Endodermal cell (in vitro differentiated cells): ENCODE results near the gene GCAT. TPM values are rescaled to one million over a fixed set of nuclear protein-coding genes. Genes with fewer than 3 reads are reported as not detected.

Source experiments
- DNase-seq: peaks from one replicate; pipeline ENCODE4 v3.0.0-alpha.2; 2017
- H3K27ac ChIP-seq: 2 replicates; pipeline ENCODE4 v1.5.1; 2013; ENCODE audit warnings: mild to moderate bottlenecking, low read depth, low read length, moderate library complexity
- H3K27me3 ChIP-seq: 2 replicates; pipeline ENCODE4 v1.6.1; 2013; ENCODE audit warnings: mild to moderate bottlenecking, low read length, moderate library complexity; ENCODE audit not compliant: insufficient read depth, control insufficient read depth, poor library complexity, severe bottlenecking
- H3K36me3 ChIP-seq: 2 replicates; pipeline ENCODE4 v1.7.0; 2013; ENCODE audit warnings: mild to moderate bottlenecking, low read length, moderate library complexity; ENCODE audit not compliant: control insufficient read depth, insufficient read depth
- H3K4me1 ChIP-seq: one replicate; pipeline ENCODE4 v1.7.0; 2013; ENCODE audit warnings: low read length; ENCODE audit not compliant: control insufficient read depth, insufficient read depth
- H3K4me3 ChIP-seq: 2 replicates; pipeline ENCODE4 v1.5.1; 2013; ENCODE audit warnings: mild to moderate bottlenecking, low read length, moderate library complexity
- H3K9ac ChIP-seq: 2 replicates; pipeline ENCODE4 v1.6.1; 2013; ENCODE audit warnings: mild to moderate bottlenecking, low read length, moderate library complexity; ENCODE audit not compliant: poor library complexity, severe bottlenecking; ENCODE audit errors: extremely low read depth
- H3K9me3 ChIP-seq: 2 replicates; pipeline ENCODE4 v1.6.1; 2013; ENCODE audit warnings: mild to moderate bottlenecking, low read length, moderate library complexity; ENCODE audit not compliant: control insufficient read depth
- H3K27ac Mint-ChIP-seq: 2 replicates; pipeline ENCODE4 v1.8.0; 2020; ENCODE audit warnings: mixed read lengths
- H3K27me3 Mint-ChIP-seq: 2 replicates; pipeline ENCODE4 v1.8.0; 2021; ENCODE audit warnings: mild to moderate bottlenecking, mixed read lengths; ENCODE audit not compliant: insufficient read depth
- H3K36me3 Mint-ChIP-seq: 2 replicates; pipeline ENCODE4 v1.8.0; 2020; ENCODE audit warnings: low read depth, mixed read lengths
- H3K4me1 Mint-ChIP-seq: 2 replicates; pipeline ENCODE4 v1.8.0; 2020; ENCODE audit warnings: mixed read lengths
- H3K4me3 Mint-ChIP-seq: 2 replicates; pipeline ENCODE4 v1.8.0; 2020; ENCODE audit warnings: mild to moderate bottlenecking, moderate library complexity, mixed read lengths
- H3K9me3 Mint-ChIP-seq: 2 replicates; pipeline ENCODE4 v1.8.0; 2020; ENCODE audit warnings: mild to moderate bottlenecking, mixed read lengths
- WGBS, 2 experiments: methylation state at CpG; one replicate each; pipeline versions ENCODE4 v1.1.5 to v1.1.7; 2013; ENCODE audit warnings: missing lambda C conversion rate in 2 of 2, mixed read lengths in 1 of 2; ENCODE audit not compliant: insufficient coverage in 1 of 2, insufficient read length in 1 of 2; 5-methylcytosine and 5-hydroxymethylcytosine counted together
- total RNA-seq, 2 donors: library from RNA; stranded (reverse); fragmentation: NEBNext Ultra II Directional in 1 of 2; extraction: Animal tissue kit (Norgen Biotek cat#: 25700) in 1 of 2; gene quantifications; 2 replicates in 1 of 2; 3 replicates in 1 of 2; pipeline ENCODE4 v1.2.1, GENCODE V29; 2021
- TF ChIP-seq, protein P1 (sequence below): fragments of 200-600 bp; sonication (generic); conservative IDR thresholded peaks from 2 replicates; pipeline ENCODE4 v1.5.0; 2021; ENCODE audit warnings: antibody characterized with exemption, mild to moderate bottlenecking

GCAT gene
- total RNA-seq, 2 donors from 2014 or later: 22.2 to 26.2 TPM

DNA sequence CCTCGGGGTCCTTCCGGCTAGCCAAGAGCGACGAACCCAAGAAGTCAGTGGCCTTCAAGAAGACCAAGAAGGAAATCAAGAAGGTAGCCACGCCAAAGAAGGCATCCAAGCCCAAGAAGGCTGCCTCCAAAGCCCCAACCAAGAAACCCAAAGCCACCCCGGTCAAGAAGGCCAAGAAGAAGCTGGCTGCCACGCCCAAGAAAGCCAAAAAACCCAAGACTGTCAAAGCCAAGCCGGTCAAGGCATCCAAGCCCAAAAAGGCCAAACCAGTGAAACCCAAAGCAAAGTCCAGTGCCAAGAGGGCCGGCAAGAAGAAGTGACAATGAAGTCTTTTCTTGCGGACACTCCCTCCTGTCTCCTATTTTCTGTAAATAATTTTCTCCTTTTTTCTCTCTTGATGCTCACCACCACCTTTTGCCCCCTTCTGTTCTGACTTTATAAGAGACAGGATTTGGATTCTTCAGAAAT is 1.9 kb upstream of the GCAT start:
- TF ChIP-seq, protein P1, sequence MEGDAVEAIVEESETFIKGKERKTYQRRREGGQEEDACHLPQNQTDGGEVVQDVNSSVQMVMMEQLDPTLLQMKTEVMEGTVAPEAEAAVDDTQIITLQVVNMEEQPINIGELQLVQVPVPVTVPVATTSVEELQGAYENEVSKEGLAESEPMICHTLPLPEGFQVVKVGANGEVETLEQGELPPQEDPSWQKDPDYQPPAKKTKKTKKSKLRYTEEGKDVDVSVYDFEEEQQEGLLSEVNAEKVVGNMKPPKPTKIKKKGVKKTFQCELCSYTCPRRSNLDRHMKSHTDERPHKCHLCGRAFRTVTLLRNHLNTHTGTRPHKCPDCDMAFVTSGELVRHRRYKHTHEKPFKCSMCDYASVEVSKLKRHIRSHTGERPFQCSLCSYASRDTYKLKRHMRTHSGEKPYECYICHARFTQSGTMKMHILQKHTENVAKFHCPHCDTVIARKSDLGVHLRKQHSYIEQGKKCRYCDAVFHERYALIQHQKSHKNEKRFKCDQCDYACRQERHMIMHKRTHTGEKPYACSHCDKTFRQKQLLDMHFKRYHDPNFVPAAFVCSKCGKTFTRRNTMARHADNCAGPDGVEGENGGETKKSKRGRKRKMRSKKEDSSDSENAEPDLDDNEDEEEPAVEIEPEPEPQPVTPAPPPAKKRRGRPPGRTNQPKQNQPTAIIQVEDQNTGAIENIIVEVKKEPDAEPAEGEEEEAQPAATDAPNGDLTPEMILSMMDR: no peak
- H3K9me3 ChIP-seq: no peaks in the 10 kb centered on the region
- 93 to 95% methylated on average over 7 to 10 of the region's 10 CpGs for WGBS, 2 experiments
- peaks cover 3% of the 10 kb centered on the region for H3K4me1 ChIP-seq
- peak overlapping the region; percentile 74 for H3K9ac ChIP-seq
- H3K27ac ChIP-seq: no peak overlapping the region
- Mint-ChIP-seq H3K9me3 (no peaks in the 10 kb centered on the region), H3K36me3 (no peaks in the 10 kb centered on the region), H3K27me3 (peaks cover 20% of the 10 kb centered on the region), H3K27ac (peak overlapping the region; percentile 93), H3K4me1 (peaks cover 29% of the 10 kb centered on the region), H3K4me3 (peak overlapping the region; percentile 68)
- no peak for DNase-seq
- peak overlapping the region; percentile 92 for H3K4me3 ChIP-seq
- H3K27me3 ChIP-seq: no peaks in the 10 kb centered on the region
- H3K36me3 ChIP-seq: no peaks in the 10 kb centered on the region

DNA sequence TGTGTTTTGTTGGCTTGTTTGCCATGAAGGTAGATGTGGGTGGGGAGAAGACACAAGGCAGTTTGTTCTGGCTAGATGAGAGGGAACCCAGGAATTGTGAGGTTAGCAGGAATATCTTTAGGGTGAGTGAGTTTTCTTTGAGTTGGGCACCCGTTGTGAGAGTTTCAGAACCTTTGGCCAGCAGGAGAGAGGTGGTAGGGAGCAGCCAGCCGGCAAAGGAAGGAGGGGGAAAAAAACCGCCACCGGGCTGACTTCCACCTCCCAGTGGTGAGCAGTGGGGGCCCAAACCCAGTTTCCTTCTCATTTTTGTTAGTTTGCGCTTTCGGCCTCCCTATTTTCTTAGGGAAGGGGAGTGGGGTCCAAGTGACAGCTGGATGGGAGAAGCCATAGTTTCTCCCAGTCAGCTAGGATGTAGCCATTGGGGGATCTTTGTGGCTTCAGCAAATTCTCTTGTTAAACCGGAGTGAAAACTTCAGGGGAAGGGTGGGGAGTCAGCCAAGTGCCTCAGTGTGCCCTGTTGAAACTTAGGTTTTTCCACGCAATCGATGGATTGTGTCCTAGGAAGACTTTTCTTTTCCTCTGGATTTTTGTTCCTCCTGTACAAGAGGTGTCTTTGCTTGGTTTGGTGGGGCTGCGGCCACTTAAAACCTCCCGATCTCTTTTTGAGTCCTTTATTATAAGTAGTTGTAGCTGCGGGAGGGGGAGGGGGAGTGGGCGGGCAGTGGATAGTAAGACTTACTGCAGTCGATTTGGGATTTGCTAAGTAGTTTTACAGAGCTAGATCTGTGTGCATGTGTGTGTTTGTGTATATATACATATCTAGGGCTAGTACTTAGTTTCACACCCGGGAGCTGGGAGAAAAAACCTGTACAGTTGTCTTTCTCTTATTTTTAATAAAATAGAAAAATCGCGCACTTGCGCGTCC is 1.1 kb upstream of the GCAT start:
- peak; percentile 71 for DNase-seq
- TF ChIP-seq, protein P1: no peak
- Mint-ChIP-seq H3K27me3 (peaks cover 15% of the 10 kb centered on the region), H3K27ac (peak overlapping the region; percentile 91), H3K4me3 (peak overlapping the region; percentile 68), H3K4me1 (peaks cover 29% of the 10 kb centered on the region), H3K9me3 (no peaks in the 10 kb centered on the region), H3K36me3 (no peaks in the 10 kb centered on the region)
- peak overlapping the region; percentile 74 for H3K9ac ChIP-seq
- WGBS, 2 experiments: 3 to 12% methylated on average over 4 to 16 of the region's 19 CpGs
- peaks cover 1% of the 10 kb centered on the region for H3K36me3 ChIP-seq
- peaks cover 3% of the 10 kb centered on the region for H3K4me1 ChIP-seq
- H3K9me3 ChIP-seq: no peaks in the 10 kb centered on the region
- H3K4me3 ChIP-seq: peak overlapping the region; percentile 92
- no peak overlapping the region for H3K27ac ChIP-seq
- no peaks in the 10 kb centered on the region for H3K27me3 ChIP-seq

DNA sequence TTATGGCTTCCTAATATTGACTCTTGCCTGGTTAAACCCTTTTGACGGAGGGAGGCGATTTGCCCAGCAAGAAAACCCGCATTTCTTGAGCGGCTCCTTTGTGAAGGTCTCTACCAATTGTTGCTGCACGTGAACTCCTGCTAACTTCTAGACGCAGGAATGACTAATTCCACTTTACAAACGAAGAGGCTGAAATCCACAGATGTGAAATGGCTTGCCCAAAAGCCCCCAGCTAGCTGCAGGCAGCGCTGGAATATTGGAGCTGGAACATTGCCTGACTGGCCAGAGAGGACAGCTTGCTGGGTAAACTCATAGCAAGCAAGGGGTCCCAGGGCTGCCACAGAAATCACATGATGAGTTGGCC is 542 bp downstream of the GCAT start:
- peak overlapping the region; percentile 92 for H3K4me3 ChIP-seq
- Mint-ChIP-seq H3K27ac (peak overlapping the region; percentile 83), H3K36me3 (peaks cover under 1% of the 10 kb centered on the region), H3K27me3 (peaks cover 11% of the 10 kb centered on the region), H3K4me1 (peaks cover 23% of the 10 kb centered on the region), H3K9me3 (no peaks in the 10 kb centered on the region), H3K4me3 (peak overlapping the region; percentile 68)
- DNase-seq: no peak
- peaks cover 3% of the 10 kb centered on the region for H3K4me1 ChIP-seq
- TF ChIP-seq, protein P1: no peak
- no peaks in the 10 kb centered on the region for H3K27me3 ChIP-seq
- peak overlapping the region; percentile 73 for H3K9ac ChIP-seq
- no peaks in the 10 kb centered on the region for H3K9me3 ChIP-seq
- H3K27ac ChIP-seq: no peak overlapping the region
- WGBS, 2 experiments: 7 to 10% methylated on average over 8 of the region's 8 CpGs
- H3K36me3 ChIP-seq: peaks cover 5% of the 10 kb centered on the region
